Inferior parietal cortex (tissue), 1 donor: ENCODE measurements around the gene INPP5A.
"Not testable (repeated sequence)": the region's sequence is repeated elsewhere in the genome, so short reads cannot be mapped to it uniquely, and the experiment has no call there.

Source experiments
- DNase-seq: peaks from one replicate; pipeline ENCODE4 v3.0.0-alpha.2; 2016; ENCODE audit errors: extremely low spot score

Gene INPP5A

GRCh38 chr10:132761395-132762060, 223.9 kb downstream of the INPP5A start:
- DNase-seq = no peak

- no peak for DNase-seq
Observed at GRCh38 chr10:132762267-132762666, 224.7 kb downstream of the INPP5A start.

- no peak for DNase-seq
Observed at GRCh38 chr10:132763545-132763944, 226.0 kb downstream of the INPP5A start.

- no peak for DNase-seq
Observed at GRCh38 chr10:132764108-132764507, 226.5 kb downstream of the INPP5A start.

GRCh38 chr10:132765435-132765834, 227.8 kb downstream of the INPP5A start:
- no peak for DNase-seq

- DNase-seq = no peak
Observed at GRCh38 chr10:132766291-132766690, 228.7 kb downstream of the INPP5A start.

- no peak for DNase-seq
Observed at GRCh38 chr10:132768346-132769248, 231.0 kb downstream of the INPP5A start.

GRCh38 chr10:132770061-132771021, 232.8 kb downstream of the INPP5A start:
- DNase-seq = no peak

GRCh38 chr10:132772816-132773215, 235.2 kb downstream of the INPP5A start:
- not testable (repeated sequence) for DNase-seq

- DNase-seq = no peak
Observed at GRCh38 chr10:132774181-132774901, 236.8 kb downstream of the INPP5A start.

- DNase-seq = no peak
Observed at GRCh38 chr10:132774902-132775863, 237.6 kb downstream of the INPP5A start.

GRCh38 chr10:132776186-132776585, 238.6 kb downstream of the INPP5A start:
- DNase-seq = no peak

- no peak for DNase-seq
Observed at GRCh38 chr10:132776821-132777220, 239.2 kb downstream of the INPP5A start.

GRCh38 chr10:132777441-132777840, 239.9 kb downstream of the INPP5A start:
- DNase-seq = no peak

GRCh38 chr10:132779549-132780294, 242.1 kb downstream of the INPP5A start:
- DNase-seq = no peak

GRCh38 chr10:132780356-132780755, 242.8 kb downstream of the INPP5A start:
- no peak for DNase-seq

GRCh38 chr10:132781556-132781955, 244.0 kb downstream of the INPP5A start:
- DNase-seq = no peak

GRCh38 chr10:132783165-132783939, 245.8 kb downstream of the INPP5A start:
- no peak for DNase-seq
